ENCODE results near the gene NKD1.

- TF ChIP-seq HDAC6 (IDR thresholded peaks at IDR 0.05; ENCODE audit: low read depth, low read length) (no peak), RFX5 (IDR thresholded peaks at IDR 0.05; ENCODE audit: borderline replicate concordance, low read depth, low read length) (no peak), POLR2AphosphoS5 (IDR thresholded peaks at IDR 0.05; ENCODE audit: low read depth, low read length) (no peak), TEAD4 (IDR thresholded peaks at IDR 0.05; ENCODE audit: low read depth, low read length) (no peak), CTCF (IDR thresholded peaks at IDR 0.05; ENCODE audit: control extremely low read depth in 1 of 3, insufficient read depth in 1 of 3, low read depth in 1 of 3, low read length in 3 of 3) (no peak), TAF1 (IDR thresholded peaks at IDR 0.05; ENCODE audit: low read depth, low read length) (no peak), RAD21 (IDR thresholded peaks at IDR 0.05 in 1 of 2, conservative IDR thresholded peaks at IDR 0.05 in 1 of 2; ENCODE audit: low read depth in 2 of 2, low read length in 2 of 2) (no peak), CEBPB (IDR thresholded peaks at IDR 0.05; ENCODE audit: low read depth, low read length) (peak; percentile 41; the same call in 1 of the 2 replicates), TBP (IDR thresholded peaks at IDR 0.05; ENCODE audit: low read depth, low read length) (no peak), ASH2L (IDR thresholded peaks at IDR 0.05; ENCODE audit: low read length) (no peak), YY1 (IDR thresholded peaks at IDR 0.05; ENCODE audit: low read depth, low read length) (no peak), BCL11A (IDR thresholded peaks at IDR 0.05; ENCODE audit: low read depth in 2 of 2, low read length in 2 of 2) (no peak), EZH2 (IDR thresholded peaks at IDR 0.05; ENCODE audit: low read depth, low read length, severe bottlenecking) (no peak)
These were observed 17.6 kb upstream of the NKD1 start for GRCh38 chr16:50530277-50531236.

Measured in H1 (cell line).